Activated gamma-delta T cell (primary cell): ENCODE data around the gene FAM200B.
A peak's percentile ranks its signal among the peaks of the same experiment; 100 is the strongest.
"Not testable (repeated sequence)": the region's sequence is repeated elsewhere in the genome, so short reads cannot be mapped to it uniquely, and the experiment has no call there.

Experiments
- DNase-seq: peaks from one replicate; lab custom pipeline; 2025; lab: John Stamatoyannopoulos, UW

FAM200B gene

GRCh38 chr4:15695729-15696128 is 14.1 kb downstream of the FAM200B start:
- no peak for DNase-seq

- no peak for DNase-seq
Measured at GRCh38 chr4:15696866-15697265, 15.2 kb downstream of the FAM200B start.

- peak; percentile 21 for DNase-seq
Measured at GRCh38 chr4:15702941-15703403, 21.3 kb downstream of the FAM200B start, which contains the start of gene BST1. TSS of gene BST1 (plus strand) at chr4:15703065. CDS start at chr4:15703145, 80 bp downstream.

- DNase-seq, result no peak
Measured at GRCh38 chr4:15703439-15703838, 21.8 kb downstream of the FAM200B start.

GRCh38 chr4:15704129-15704528 is 22.5 kb downstream of the FAM200B start:
- no peak for DNase-seq

- DNase-seq, result no peak
Measured at GRCh38 chr4:15706646-15707362, 25.2 kb downstream of the FAM200B start.

- no peak for DNase-seq
Measured at GRCh38 chr4:15707363-15707715, 25.7 kb downstream of the FAM200B start.

GRCh38 chr4:15711762-15712161 is 30.1 kb downstream of the FAM200B start:
- DNase-seq, result no peak

- DNase-seq, result no peak
Measured at GRCh38 chr4:15712214-15712613, 30.6 kb downstream of the FAM200B start.

GRCh38 chr4:15714141-15714540 is 32.5 kb downstream of the FAM200B start:
- no peak for DNase-seq

GRCh38 chr4:15714646-15715435 is 33.2 kb downstream of the FAM200B start:
- no peak for DNase-seq

GRCh38 chr4:15716115-15716514 is 34.5 kb downstream of the FAM200B start:
- no peak for DNase-seq

GRCh38 chr4:15717086-15717485 is 35.5 kb downstream of the FAM200B start:
- no peak for DNase-seq

GRCh38 chr4:15717657-15718416 is 36.2 kb downstream of the FAM200B start:
- no peak for DNase-seq

GRCh38 chr4:15718465-15718864 is 36.8 kb downstream of the FAM200B start:
- no peak for DNase-seq

- DNase-seq, result no peak
Measured at GRCh38 chr4:15718959-15719358, 37.3 kb downstream of the FAM200B start.

- no peak for DNase-seq
Measured at GRCh38 chr4:15719506-15719905, 37.9 kb downstream of the FAM200B start.

GRCh38 chr4:15720851-15721250 is 39.2 kb downstream of the FAM200B start:
- no peak for DNase-seq

- DNase-seq, result no peak
Measured at GRCh38 chr4:15725608-15726007, 44.0 kb downstream of the FAM200B start.

- no peak for DNase-seq
Measured at GRCh38 chr4:15729910-15730533, 48.4 kb downstream of the FAM200B start.

GRCh38 chr4:15733061-15733460 is 51.4 kb downstream of the FAM200B start:
- not testable (repeated sequence) for DNase-seq

- no peak for DNase-seq
Measured at GRCh38 chr4:15735536-15735935, 53.9 kb downstream of the FAM200B start.
